COLO829 (cell line): Measurements from ENCODE around the gene AGAP1.
"Not testable (repeated sequence)": the region's sequence is repeated elsewhere in the genome, so short reads cannot be mapped to it uniquely, and the experiment has no call there.

Experiments used
- DNase-seq: peaks from one replicate; pipeline ENCODE4 v3.0.0; 2012; ENCODE audit warnings: low spot score

AGAP1 gene

GRCh38 chr2:235592430-235592829 is 98.6 kb downstream of the AGAP1 start:
- no peak for DNase-seq

GRCh38 chr2:235592836-235593235 is 99.0 kb downstream of the AGAP1 start:
- no peak for DNase-seq

DNA sequence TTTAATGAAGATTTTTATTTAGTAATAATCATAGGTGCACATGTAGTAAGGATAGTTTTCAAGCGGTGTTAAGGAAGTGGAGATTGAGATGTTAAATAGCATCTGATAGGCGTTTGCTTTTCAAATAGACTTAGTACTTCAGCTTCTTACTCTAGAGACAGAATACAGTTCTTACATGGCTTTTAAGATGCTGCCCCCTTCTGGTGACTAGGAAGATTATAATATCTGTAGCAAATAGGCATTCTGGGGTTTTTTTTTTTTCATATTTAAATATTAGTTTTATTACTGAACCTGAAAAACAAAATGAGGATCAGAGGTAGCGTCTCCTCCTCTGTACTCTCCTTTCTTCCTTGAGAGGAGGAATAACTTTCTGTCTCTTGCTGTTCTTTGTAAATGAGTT is 100.2 kb downstream of the AGAP1 start:
- DNase-seq: peak; percentile 54

DNA sequence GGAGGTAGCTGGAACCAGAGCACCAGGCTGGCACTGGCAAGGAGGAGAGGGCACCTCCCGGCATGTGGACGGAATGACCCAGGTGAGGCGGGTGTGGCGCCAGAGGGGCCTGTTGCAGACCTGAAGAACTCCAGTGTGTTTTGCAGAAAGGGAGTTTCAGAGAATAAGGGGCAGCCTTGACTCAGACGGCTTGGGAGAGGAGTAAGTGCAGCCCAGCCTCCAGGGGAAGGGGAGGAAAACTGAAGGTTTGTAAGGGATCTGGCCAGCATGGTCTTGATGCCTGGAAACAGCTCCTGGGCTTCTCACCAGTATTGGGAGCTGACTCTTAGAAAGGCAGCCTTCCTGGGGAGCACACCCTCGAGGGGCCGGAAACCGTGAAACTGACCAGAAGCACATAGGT is 101.1 kb downstream of the AGAP1 start:
- no peak for DNase-seq

- peak; percentile 55 for DNase-seq
Observed at GRCh38 chr2:235595422-235596010, 101.7 kb downstream of the AGAP1 start.

GRCh38 chr2:235596272-235596671 is 102.4 kb downstream of the AGAP1 start:
- no peak for DNase-seq

DNA sequence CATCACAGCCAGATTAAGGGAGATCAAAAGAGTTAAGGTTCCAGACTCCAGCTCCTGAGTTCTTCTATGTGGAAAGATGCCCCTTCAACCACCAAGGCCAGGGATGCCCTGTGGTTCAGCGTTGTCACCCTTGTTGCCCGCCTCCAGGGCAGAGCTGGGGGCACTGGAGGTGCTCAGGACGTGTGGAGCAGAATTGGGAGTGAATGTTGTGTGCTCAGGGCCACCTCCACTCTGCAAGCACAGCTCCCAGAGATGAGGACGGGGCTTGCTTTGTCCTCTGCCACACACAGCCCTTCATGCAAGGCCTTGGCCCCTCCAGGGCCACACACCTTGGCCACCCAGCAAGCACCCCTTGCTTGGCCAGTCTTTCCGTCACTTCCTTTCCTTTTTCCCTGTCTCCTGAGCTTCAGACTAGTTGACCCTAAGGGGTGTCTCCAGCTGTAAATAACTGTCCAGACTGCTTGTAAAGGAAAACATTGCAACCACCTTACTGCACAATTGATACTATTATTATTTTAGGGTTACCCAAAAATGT is 103.3 kb downstream of the AGAP1 start:
- no peak for DNase-seq

- DNase-seq: no peak
Observed at GRCh38 chr2:235598026-235598425, 104.2 kb downstream of the AGAP1 start.

- DNase-seq: no peak
Observed at GRCh38 chr2:235598532-235599531, 105.0 kb downstream of the AGAP1 start.

GRCh38 chr2:235599596-235600338 is 105.9 kb downstream of the AGAP1 start:
- DNase-seq: no peak

- no peak for DNase-seq
Observed at GRCh38 chr2:235600406-235600805, 106.6 kb downstream of the AGAP1 start.

DNA sequence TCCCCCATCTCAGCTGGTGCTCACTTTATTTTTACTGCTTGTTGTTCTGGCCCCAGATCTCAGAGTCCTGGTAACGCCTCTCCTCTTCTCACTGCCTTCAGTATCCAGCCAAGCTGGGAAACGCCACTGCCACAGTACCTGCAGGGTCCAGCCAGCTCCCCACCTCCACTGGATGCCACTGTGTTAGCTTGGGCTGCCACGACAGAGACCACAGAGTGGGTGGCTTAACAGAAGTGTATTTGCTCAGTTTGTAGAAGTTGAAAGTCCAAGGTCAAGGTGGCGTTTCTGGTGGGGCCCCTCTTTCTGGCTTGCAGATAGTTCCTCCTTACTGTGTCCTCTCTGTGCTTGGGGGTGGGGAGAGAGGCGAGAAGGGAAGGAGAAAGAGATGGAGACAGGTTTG is 107.1 kb downstream of the AGAP1 start:
- DNase-seq: no peak

DNA sequence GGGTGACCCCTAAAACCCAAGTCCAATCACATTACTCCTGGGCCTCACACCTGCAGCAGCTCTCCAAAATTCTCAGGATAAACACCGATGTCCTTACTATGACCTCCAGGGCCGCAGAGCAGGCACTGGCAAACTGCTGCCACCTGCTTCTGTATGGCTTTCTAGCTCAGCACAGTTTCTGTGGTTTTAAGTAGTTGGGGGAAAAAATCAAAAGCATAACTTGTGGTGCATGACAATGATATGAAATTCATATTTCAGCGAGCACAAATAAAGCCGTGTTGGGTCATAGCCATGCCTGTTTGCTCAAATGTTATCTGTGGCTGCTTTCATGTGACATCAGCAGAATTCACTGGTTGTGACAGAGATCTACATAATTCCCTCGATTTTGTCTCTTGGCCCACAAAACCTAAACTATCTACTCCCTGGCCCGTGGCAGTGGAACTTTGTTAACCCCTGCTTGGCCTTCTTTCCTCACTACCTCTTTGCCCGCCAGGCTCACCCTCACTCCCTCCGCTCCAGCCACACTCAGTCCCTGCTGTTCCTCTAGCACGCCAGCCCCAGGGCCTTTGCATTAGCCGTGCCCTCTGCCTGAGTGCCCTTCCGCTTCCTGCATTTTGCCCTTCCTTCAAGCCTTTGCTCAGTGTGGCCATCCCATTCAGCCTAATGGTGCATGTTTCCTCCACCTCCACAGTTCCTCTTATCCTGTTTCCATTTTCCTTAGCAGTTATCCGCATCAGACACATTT is 108.3 kb downstream of the AGAP1 start:
- no peak for DNase-seq

GRCh38 chr2:235602971-235603370 is 109.1 kb downstream of the AGAP1 start:
- not testable (repeated sequence) for DNase-seq

DNA sequence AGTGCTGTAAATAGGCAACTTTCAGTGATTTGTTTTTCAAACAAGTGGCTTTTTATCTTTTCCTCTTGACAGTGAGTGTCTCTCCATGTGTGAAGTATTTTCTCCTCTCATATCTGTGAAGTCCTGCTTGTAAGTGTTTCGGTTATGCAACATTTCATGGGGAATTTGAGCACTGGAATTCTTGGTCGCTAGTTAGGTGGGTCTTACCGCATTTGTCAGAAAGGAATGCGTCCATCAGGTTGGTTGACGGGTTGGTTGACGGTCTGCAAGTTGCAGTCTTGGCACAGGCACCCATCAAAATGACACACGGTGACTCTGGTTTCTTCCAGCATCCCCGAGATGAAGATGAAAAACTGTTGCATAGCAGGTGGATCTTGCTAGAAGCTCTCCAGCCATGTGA is 109.8 kb downstream of the AGAP1 start:
- DNase-seq: no peak

GRCh38 chr2:235605312-235606003 is 111.6 kb downstream of the AGAP1 start:
- DNase-seq: peak; percentile 70

- DNase-seq: peak; percentile 45
Observed at GRCh38 chr2:235606004-235606715, 112.3 kb downstream of the AGAP1 start.

- DNase-seq: no peak
Observed at GRCh38 chr2:235607546-235608199, 113.8 kb downstream of the AGAP1 start.

GRCh38 chr2:235608200-235608887 is 114.5 kb downstream of the AGAP1 start:
- no peak for DNase-seq
